ENCODE results near the gene EXOG. TPM values are rescaled to one million over a fixed set of nuclear protein-coding genes. Genes with fewer than 3 reads are reported as not detected.
"Not testable (repeated sequence)": the region's sequence is repeated elsewhere in the genome, so short reads cannot be mapped to it uniquely, and the experiment has no call there.

The EXOG gene
- total and polyA plus RNA-seq, 2 donors (not counting 1 experiment from before 2014, with no cell fraction given) = 14.2 to 16.4 TPM

- Histone ChIP-seq H3K9ac (ENCODE audit: insufficient read depth, low read length) (no peak overlapping the region), H3K27ac (ENCODE audit: insufficient read depth, low read length) (no peak overlapping the region), H2AFZ (ENCODE audit: low read length) (no peak overlapping the region), H3K79me2 (ENCODE audit: control insufficient read depth, insufficient read depth, low read length) (no peaks in the 10 kb centered on the region), H3K36me3 (ENCODE audit: control insufficient read depth, insufficient read depth, low read length) (no peaks in the 10 kb centered on the region), H3K4me3 (replicated peaks in 1 of 4; ENCODE audit: control extremely low read depth in 1 of 4, insufficient read depth in 1 of 4, low read depth in 3 of 4, low read length in 4 of 4) (no peak overlapping the region), H3K4me1 (ENCODE audit: control insufficient read depth, extremely low read depth, insufficient read depth, low read length) (no peaks in the 10 kb centered on the region), H3K27me3 (ENCODE audit: control insufficient read depth, insufficient read depth, low read length) (no peaks in the 10 kb centered on the region), H3K9me3 (ENCODE audit: control insufficient read depth, insufficient read depth, low read depth, low read length) (no peaks in the 10 kb centered on the region), H3K4me2 (ENCODE audit: extremely low read depth, insufficient read depth, low read length) (no peak overlapping the region), H4K20me1 (ENCODE audit: control insufficient read depth, extremely low read depth, insufficient read depth, low read length) (no peaks in the 10 kb centered on the region)
- DNase-seq (ENCODE audit: low read depth in 2 of 2) = no peak
- TF ChIP-seq CTCF (conservative IDR thresholded peaks at IDR 0.05 in 1 of 2, IDR thresholded peaks at IDR 0.05 in 1 of 2; ENCODE audit: low read depth in 1 of 2, low read length in 2 of 2) (no peak), EZH2 (IDR thresholded peaks at IDR 0.05; ENCODE audit: low read length, missing control alignments) (no peak)
These were observed 70.0 kb downstream of the EXOG start for GRCh38 chr3:38566215-38566528.

GRCh38 chr3:38566794-38567193 is 70.7 kb downstream of the EXOG start:
- H3K36me3 ChIP-seq (ENCODE audit: control insufficient read depth, insufficient read depth, low read length); H3K4me3 ChIP-seq (replicated peaks in 1 of 4; ENCODE audit: control extremely low read depth in 1 of 4, insufficient read depth in 1 of 4, low read depth in 3 of 4, low read length in 4 of 4); DNase-seq (ENCODE audit: low read depth in 2 of 2); H3K27me3 ChIP-seq (ENCODE audit: control insufficient read depth, insufficient read depth, low read length); H3K4me2 ChIP-seq (ENCODE audit: extremely low read depth, insufficient read depth, low read length); H4K20me1 ChIP-seq (ENCODE audit: control insufficient read depth, extremely low read depth, insufficient read depth, low read length); H3K9ac ChIP-seq (ENCODE audit: insufficient read depth, low read length); H2AFZ ChIP-seq (ENCODE audit: low read length); H3K4me1 ChIP-seq (ENCODE audit: control insufficient read depth, extremely low read depth, insufficient read depth, low read length); H3K9me3 ChIP-seq (ENCODE audit: control insufficient read depth, insufficient read depth, low read depth, low read length); H3K79me2 ChIP-seq (ENCODE audit: control insufficient read depth, insufficient read depth, low read length); H3K27ac ChIP-seq (ENCODE audit: insufficient read depth, low read length): not testable (repeated sequence)

GRCh38 chr3:38567498-38567897 is 71.4 kb downstream of the EXOG start:
- no peak overlapping the region for H3K4me3 ChIP-seq (replicated peaks in 1 of 4; ENCODE audit: control extremely low read depth in 1 of 4, insufficient read depth in 1 of 4, low read depth in 3 of 4, low read length in 4 of 4)
- no peak overlapping the region for H3K27ac ChIP-seq (ENCODE audit: insufficient read depth, low read length)
- DNase-seq (ENCODE audit: low read depth in 2 of 2) = no peak
- H3K4me1 ChIP-seq (ENCODE audit: control insufficient read depth, extremely low read depth, insufficient read depth, low read length) = no peaks in the 10 kb centered on the region
- H3K9me3 ChIP-seq (ENCODE audit: control insufficient read depth, insufficient read depth, low read depth, low read length) = no peaks in the 10 kb centered on the region
- no peak overlapping the region for H3K9ac ChIP-seq (ENCODE audit: insufficient read depth, low read length)
- H3K27me3 ChIP-seq (ENCODE audit: control insufficient read depth, insufficient read depth, low read length) = no peaks in the 10 kb centered on the region
- no peaks in the 10 kb centered on the region for H3K79me2 ChIP-seq (ENCODE audit: control insufficient read depth, insufficient read depth, low read length)
- H4K20me1 ChIP-seq (ENCODE audit: control insufficient read depth, extremely low read depth, insufficient read depth, low read length) = no peaks in the 10 kb centered on the region
- H3K36me3 ChIP-seq (ENCODE audit: control insufficient read depth, insufficient read depth, low read length) = no peaks in the 10 kb centered on the region
- H2AFZ ChIP-seq (ENCODE audit: low read length) = no peak overlapping the region
- TF ChIP-seq EZH2 (IDR thresholded peaks at IDR 0.05; ENCODE audit: low read length, missing control alignments) (no peak), CTCF (conservative IDR thresholded peaks at IDR 0.05 in 1 of 2, IDR thresholded peaks at IDR 0.05 in 1 of 2; ENCODE audit: low read depth in 1 of 2, low read length in 2 of 2) (no peak)
- H3K4me2 ChIP-seq (ENCODE audit: extremely low read depth, insufficient read depth, low read length) = no peak overlapping the region

- no peak for TF ChIP-seq EZH2 (IDR thresholded peaks at IDR 0.05; ENCODE audit: low read length, missing control alignments)
- TF ChIP-seq CTCF (conservative IDR thresholded peaks at IDR 0.05 in 1 of 2, IDR thresholded peaks at IDR 0.05 in 1 of 2; ENCODE audit: low read depth in 1 of 2, low read length in 2 of 2) = no peak
- H2AFZ ChIP-seq (ENCODE audit: low read length) = no peak overlapping the region
- no peak overlapping the region for H3K4me3 ChIP-seq (replicated peaks in 1 of 4; ENCODE audit: control extremely low read depth in 1 of 4, insufficient read depth in 1 of 4, low read depth in 3 of 4, low read length in 4 of 4)
These were observed 77.0 kb downstream of the EXOG start for GRCh38 chr3:38573111-38573510.

More at GRCh38 chr3:38573111-38573510, 77.0 kb downstream of the EXOG start:
- no peak for DNase-seq (ENCODE audit: low read depth in 2 of 2)
- Histone ChIP-seq H3K27ac (ENCODE audit: insufficient read depth, low read length) (no peak overlapping the region), H3K36me3 (ENCODE audit: control insufficient read depth, insufficient read depth, low read length) (no peaks in the 10 kb centered on the region), H3K27me3 (ENCODE audit: control insufficient read depth, insufficient read depth, low read length) (no peaks in the 10 kb centered on the region), H3K4me2 (ENCODE audit: extremely low read depth, insufficient read depth, low read length) (no peak overlapping the region), H3K79me2 (ENCODE audit: control insufficient read depth, insufficient read depth, low read length) (no peaks in the 10 kb centered on the region), H4K20me1 (ENCODE audit: control insufficient read depth, extremely low read depth, insufficient read depth, low read length) (no peaks in the 10 kb centered on the region), H3K9me3 (ENCODE audit: control insufficient read depth, insufficient read depth, low read depth, low read length) (no peaks in the 10 kb centered on the region), H3K4me1 (ENCODE audit: control insufficient read depth, extremely low read depth, insufficient read depth, low read length) (no peaks in the 10 kb centered on the region), H3K9ac (ENCODE audit: insufficient read depth, low read length) (no peak overlapping the region)

Data from fibroblast of lung (primary cell).